CD4-positive, alpha-beta T cell treated with Interleukin-6 at 100 ng/mL for 8 hours (primary cell): Measurements from ENCODE around the gene TAGLN.

Experiments used
- DNase-seq: peaks from one replicate; pipeline ENCODE4 v3.0.0-alpha.2; 2020; ENCODE audit warnings: mixed read lengths, low spot score

Gene TAGLN

GRCh38 chr11:117230999-117231841 is 32.0 kb downstream of the TAGLN start:
- no peak for DNase-seq

GRCh38 chr11:117231842-117232091 is 32.6 kb downstream of the TAGLN start, which contains the start of gene PCSK7:
Gene PCSK7, minus strand, starts transcription at chr11:117232073. Its CDS starts 2,229 bp downstream, at chr11:117229844.
- no peak for DNase-seq

- DNase-seq = peak; percentile 77
These were observed 33.1 kb downstream of the TAGLN start, which contains the start of gene RNF214 for GRCh38 chr11:117232092-117232878. Gene RNF214, plus strand, starts transcription at chr11:117232671. Its CDS starts 1,602 bp downstream, at chr11:117234273.

GRCh38 chr11:117232911-117233409 is 33.8 kb downstream of the TAGLN start:
- no peak for DNase-seq

- DNase-seq = no peak
These were observed 39.1 kb downstream of the TAGLN start for GRCh38 chr11:117238221-117238620.

GRCh38 chr11:117239295-117239694 is 40.1 kb downstream of the TAGLN start:
- no peak for DNase-seq

GRCh38 chr11:117248341-117248740 is 49.2 kb downstream of the TAGLN start:
- DNase-seq = no peak

GRCh38 chr11:117249571-117249970 is 50.4 kb downstream of the TAGLN start:
- DNase-seq = no peak

- no peak for DNase-seq
These were observed 52.3 kb downstream of the TAGLN start for GRCh38 chr11:117251506-117251905.

GRCh38 chr11:117255966-117256365 is 56.8 kb downstream of the TAGLN start:
- no peak for DNase-seq

- no peak for DNase-seq
These were observed 57.4 kb downstream of the TAGLN start for GRCh38 chr11:117256573-117256972.
